ENCODE measurements around the gene ZNF614. TPM values are rescaled to one million over a fixed set of nuclear protein-coding genes. Genes with fewer than 3 reads are reported as not detected.

The ZNF614 gene
- total and polyA plus RNA-seq, 2 of the 13 experiments (the other 11 are each of a cell fraction or from before 2014, with no cell fraction given), result 13.0 to 22.8 TPM

- TF ChIP-seq LBX2 (CRISPR knock-in tag; IDR thresholded peaks at IDR 0.05; ENCODE audit: borderline replicate concordance), result no peak; the same call in 1 of the 2 replicates
- peak; percentile 53; the same call in 1 of the 2 replicates for TF ChIP-seq ZNF281 (CRISPR knock-in tag; IDR thresholded peaks at IDR 0.05; ENCODE audit: borderline replicate concordance)
- TF ChIP-seq YEATS4 (CRISPR knock-in tag; IDR thresholded peaks at IDR 0.05; ENCODE audit: borderline replicate concordance), result peak; percentile 19; the same call in 1 of the 2 replicates
- TF ChIP-seq ZNF839 (CRISPR knock-in tag; IDR thresholded peaks at IDR 0.05; ENCODE audit: borderline replicate concordance), result no peak
- TF ChIP-seq NKX3-1 (CRISPR knock-in tag; IDR thresholded peaks at IDR 0.05), result peak; percentile 77
- TF ChIP-seq NFATC3 (CRISPR knock-in tag; IDR thresholded peaks at IDR 0.05), result 0 out of 2 replicates have a peak, but pooled peaks have one; percentile 19
- TF ChIP-seq ZNF501 (CRISPR knock-in tag; IDR thresholded peaks at IDR 0.05), result peak; percentile 54; the same call in 1 of the 2 replicates
- peak; percentile 83; the same call in 1 of the 2 replicates for TF ChIP-seq ZNF350 (CRISPR knock-in tag; IDR thresholded peaks at IDR 0.05; ENCODE audit: borderline replicate concordance, low read depth)
- TF ChIP-seq MXD4 (CRISPR knock-in tag; IDR thresholded peaks at IDR 0.05), result peak; percentile 72
- TF ChIP-seq BHLHE40 (IDR thresholded peaks at IDR 0.05; ENCODE audit: low read length), result no peak
- TF ChIP-seq ZBTB33 (CRISPR knock-in tag; IDR thresholded peaks at IDR 0.05), result peak; percentile 32; the same call in 1 of the 2 replicates
- TF ChIP-seq KDM2A (CRISPR knock-in tag; IDR thresholded peaks at IDR 0.05; ENCODE audit: borderline replicate concordance, low read depth), result peak; percentile 96
- no peak for TF ChIP-seq SNAPC5 (CRISPR knock-in tag; IDR thresholded peaks at IDR 0.05; ENCODE audit: borderline replicate concordance)
- TF ChIP-seq ZNF782 (CRISPR knock-in tag; IDR thresholded peaks at IDR 0.05; ENCODE audit: borderline replicate concordance), result peak; percentile 55; the same call in 1 of the 2 replicates
- TF ChIP-seq SP4 (CRISPR knock-in tag; IDR thresholded peaks at IDR 0.05), result peak; percentile 61; the same call in 1 of the 2 replicates
- peak; percentile 70; the same call in 1 of the 2 replicates for TF ChIP-seq THAP11 (CRISPR knock-in tag; IDR thresholded peaks at IDR 0.05)
- no peak for TF ChIP-seq AGO1 (IDR thresholded peaks at IDR 0.05; ENCODE audit: low read depth, low read length, poor library complexity, severe bottlenecking)
- peak; percentile 67; the same call in 1 of the 2 replicates for TF ChIP-seq NFRKB (IDR thresholded peaks at IDR 0.05)
- peak; percentile 75; the same call in 1 of the 2 replicates for TF ChIP-seq IKZF5 (CRISPR knock-in tag; IDR thresholded peaks at IDR 0.05)
- TF ChIP-seq CC2D1A (CRISPR knock-in tag; IDR thresholded peaks at IDR 0.05), result 0 out of 2 replicates have a peak, but pooled peaks have one; percentile 47
- peak; percentile 55; the same call in 1 of the 2 replicates for TF ChIP-seq ZNF746 (CRISPR knock-in tag; IDR thresholded peaks at IDR 0.05)
These were observed 20.6 kb upstream of the ZNF614 start, which contains the start of gene ZNF432 (continued) for GRCh38 chr19:52048555-52049501.

Data from HepG2 (cell line).